ENCODE results near the gene EEPD1.
A peak's percentile ranks its signal among the peaks of the same experiment; 100 is the strongest.
"Not testable (repeated sequence)": the region's sequence is repeated elsewhere in the genome, so short reads cannot be mapped to it uniquely, and the experiment has no call there.

The EEPD1 gene

DNA sequence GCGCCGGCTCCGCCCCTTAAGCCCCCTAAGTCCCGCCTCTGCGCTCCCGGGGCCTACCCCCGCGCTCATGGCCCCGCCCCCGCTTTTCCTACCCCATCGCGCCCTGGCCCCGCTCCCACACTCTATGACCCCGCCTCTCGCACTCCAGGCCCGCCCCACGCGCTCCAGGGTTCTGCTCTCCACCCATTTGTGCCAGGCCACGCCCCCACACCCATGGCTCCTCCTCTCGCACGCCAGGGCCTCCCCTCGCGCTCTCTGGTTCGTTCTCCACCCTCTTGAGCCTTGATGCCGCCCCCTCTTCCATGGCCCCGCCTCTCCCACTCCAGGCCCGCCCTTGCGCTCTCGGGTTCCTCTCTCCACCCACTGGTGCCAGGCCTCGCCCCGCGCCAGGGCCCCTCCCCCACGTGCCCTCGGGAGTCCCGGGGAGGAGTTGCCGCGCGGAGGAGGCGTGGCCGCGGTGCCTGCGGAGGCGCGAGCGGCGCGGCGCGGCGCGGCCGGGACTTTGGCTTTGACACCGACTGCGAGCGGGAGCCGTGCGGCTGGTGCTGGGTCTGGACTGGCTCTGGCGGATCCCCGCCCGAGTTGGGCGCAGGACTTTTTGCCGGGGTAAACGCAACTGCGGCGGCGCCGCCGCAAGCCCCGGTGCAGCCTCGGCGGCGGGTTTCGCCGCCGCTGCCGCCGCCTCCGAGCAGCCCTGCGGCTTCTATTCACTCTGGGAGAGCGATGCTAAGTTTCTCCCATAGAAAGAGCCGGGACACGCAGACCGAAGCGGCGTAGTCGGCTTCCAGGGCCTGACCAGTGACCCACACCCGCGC lies at the start of gene EEPD1:
Gene EEPD1 (plus strand): TSS at position 499 of the 815 bp plus-strand sequence. CDS start 1,071 bp downstream, outside the sequence.
- DNase-seq (ENCODE audit: low read depth): peak; percentile 100

DNA sequence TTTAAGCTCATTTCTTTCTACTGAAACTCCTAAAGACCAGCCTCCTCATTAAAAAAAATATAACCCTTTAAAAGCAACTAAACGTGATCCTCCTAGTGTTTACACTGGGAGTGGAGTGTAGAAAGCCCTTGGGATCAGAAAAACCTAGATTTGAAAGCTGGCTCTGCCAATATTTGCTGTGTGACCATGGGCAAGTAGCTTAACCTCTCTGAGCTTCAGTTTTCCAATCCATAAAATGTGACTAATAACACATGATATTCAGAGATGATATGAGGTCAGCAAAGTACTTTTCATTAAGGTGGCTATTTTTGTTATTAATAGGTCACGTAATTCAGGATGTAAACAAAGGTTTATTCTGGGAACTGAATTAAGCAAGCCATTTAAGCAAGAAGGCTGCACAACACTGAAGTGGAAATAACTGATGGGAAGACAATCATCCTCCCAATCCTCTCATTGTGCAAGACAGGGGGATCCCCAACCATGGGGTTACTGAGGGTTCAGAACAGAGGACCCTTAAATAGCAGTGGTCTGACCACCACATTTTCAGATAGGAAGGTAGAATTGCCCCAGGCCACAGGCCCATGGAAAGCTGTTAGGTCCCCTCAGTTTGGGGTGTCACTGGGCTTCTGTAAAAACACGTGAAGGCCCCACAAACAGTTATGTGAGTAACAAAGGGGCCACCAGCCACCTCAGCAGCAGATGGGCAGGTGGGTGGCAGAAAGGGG lies 49.1 kb upstream of the EEPD1 start:
- no peak for DNase-seq (ENCODE audit: low read depth)

GRCh38 chr7:36106972-36107908 lies 45.8 kb upstream of the EEPD1 start:
- not testable (repeated sequence) for DNase-seq (ENCODE audit: low read depth)

DNA sequence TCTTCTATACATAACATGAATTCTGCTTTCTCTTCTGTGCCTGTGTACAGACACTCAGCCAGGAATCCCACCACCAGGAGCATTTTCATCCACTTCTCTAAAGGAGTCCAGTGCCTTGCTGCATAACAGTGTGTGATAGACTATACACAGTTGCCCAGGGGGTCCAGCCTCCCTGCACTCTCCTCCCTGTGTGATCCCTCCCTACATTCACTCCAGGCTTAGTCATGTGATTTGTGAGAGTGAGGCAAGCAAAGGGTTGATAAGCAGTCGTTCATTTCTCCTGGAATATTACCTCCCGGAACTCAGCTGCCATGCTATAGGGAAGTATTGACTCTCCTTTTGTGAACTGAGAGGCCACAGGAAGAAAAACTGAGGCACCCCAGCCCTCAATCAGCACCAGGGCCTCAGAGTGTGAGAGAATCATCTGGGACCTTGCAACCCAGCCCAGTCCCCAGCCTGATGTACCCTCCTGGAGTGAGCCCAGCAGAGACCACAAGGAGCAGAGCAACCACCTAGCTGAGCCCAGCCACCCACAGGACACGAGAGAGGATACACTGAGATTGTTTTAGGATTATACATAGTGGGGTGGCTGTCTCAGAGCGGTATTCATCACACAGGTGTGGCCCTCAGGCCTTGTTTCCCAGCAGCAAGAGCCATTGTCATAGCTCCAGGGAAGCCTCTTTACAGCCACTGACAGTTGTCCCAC lies 45.0 kb upstream of the EEPD1 start:
- no peak for DNase-seq (ENCODE audit: low read depth)

- no peak for DNase-seq (ENCODE audit: low read depth)
Measured at GRCh38 chr7:36109013-36109627, 43.9 kb upstream of the EEPD1 start.

DNA sequence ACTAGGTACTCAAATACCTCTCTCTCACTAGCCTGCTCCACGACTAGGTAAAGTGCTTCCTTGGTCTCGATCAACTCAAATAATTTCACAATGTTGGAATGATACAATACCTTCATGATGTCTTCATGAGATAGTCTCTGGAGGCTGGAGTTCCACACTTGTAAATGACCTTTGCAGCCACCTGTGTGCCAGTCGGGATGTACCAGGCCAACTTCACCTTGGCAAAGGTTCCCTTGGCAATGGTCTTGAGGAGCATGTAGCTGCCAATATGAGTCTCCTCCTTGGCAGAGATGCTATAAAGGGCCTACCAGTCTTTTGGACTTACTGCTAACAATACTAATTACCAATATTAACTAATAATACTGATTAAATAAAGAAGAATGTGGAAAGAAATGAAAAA lies 42.5 kb upstream of the EEPD1 start:
- DNase-seq (ENCODE audit: low read depth): no peak

DNA sequence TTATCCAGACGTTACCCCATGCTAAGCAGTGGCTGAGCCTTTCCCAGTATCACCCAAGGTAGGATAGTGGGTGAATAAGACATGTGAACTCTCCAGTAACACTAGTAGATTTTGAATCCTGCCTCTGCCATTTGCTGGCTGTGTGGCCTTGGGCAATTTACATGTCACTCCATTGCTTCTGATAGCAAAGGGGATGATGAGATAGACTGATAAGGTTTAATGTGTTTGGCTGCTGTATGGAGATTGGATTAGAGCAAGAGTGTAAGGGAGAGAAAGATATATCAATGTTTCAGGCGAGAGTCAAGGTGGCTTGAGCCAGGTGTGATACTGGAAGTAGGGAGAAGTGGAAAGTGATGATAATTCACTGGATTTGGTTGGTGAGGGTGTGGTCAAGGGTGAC lies 40.1 kb upstream of the EEPD1 start:
- no peak for DNase-seq (ENCODE audit: low read depth)

- DNase-seq (ENCODE audit: low read depth): no peak
Measured at GRCh38 chr7:36114355-36114754, 38.7 kb upstream of the EEPD1 start.

DNA sequence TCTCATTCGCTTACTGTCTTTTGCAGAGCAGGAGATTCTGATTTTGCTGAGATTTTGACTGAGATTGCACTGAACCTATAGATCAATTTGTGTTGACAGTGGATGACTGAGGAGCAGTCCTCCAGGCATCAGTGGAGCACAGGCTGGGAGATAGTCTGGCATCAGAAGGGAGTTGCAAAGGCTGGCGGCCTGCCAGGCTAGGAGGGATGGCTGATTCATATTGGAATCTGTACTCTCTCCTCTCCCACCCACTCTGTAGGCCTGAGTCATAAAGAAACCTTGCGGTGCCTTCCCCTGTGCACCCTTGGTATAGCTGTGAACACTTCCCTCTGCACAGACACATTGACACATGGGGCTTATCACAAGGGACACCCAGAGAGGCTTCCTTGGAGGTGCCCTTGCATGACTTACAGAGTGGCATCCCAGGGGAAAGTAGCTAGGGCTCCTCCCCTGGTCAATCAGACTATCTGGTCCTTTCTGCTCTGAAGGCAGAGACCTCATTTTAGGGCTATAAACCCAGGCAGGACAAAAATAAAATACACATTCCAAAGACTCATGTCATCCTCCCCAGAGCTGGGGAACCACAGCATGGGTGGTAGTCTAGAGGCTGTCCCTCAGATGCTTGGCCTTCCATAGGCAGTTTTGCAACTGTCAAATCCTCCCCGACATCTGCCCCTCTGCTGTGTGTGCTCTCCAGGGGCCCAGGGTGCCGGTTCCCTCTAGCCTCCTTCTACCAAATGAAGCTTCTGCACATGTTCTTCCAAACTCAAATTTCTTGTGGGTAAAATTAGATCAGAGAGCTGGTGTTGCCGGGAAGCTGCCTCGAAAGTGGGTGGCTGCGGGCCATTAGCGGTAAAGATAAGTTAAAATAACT lies 37.4 kb upstream of the EEPD1 start:
- peak; percentile 88 for DNase-seq (ENCODE audit: low read depth)

GRCh38 chr7:36116347-36117202 lies 36.5 kb upstream of the EEPD1 start:
- DNase-seq (ENCODE audit: low read depth): no peak

GRCh38 chr7:36117203-36117840 lies 35.7 kb upstream of the EEPD1 start:
- DNase-seq (ENCODE audit: low read depth): no peak

GRCh38 chr7:36118344-36118743 lies 34.7 kb upstream of the EEPD1 start:
- DNase-seq (ENCODE audit: low read depth): no peak

DNA sequence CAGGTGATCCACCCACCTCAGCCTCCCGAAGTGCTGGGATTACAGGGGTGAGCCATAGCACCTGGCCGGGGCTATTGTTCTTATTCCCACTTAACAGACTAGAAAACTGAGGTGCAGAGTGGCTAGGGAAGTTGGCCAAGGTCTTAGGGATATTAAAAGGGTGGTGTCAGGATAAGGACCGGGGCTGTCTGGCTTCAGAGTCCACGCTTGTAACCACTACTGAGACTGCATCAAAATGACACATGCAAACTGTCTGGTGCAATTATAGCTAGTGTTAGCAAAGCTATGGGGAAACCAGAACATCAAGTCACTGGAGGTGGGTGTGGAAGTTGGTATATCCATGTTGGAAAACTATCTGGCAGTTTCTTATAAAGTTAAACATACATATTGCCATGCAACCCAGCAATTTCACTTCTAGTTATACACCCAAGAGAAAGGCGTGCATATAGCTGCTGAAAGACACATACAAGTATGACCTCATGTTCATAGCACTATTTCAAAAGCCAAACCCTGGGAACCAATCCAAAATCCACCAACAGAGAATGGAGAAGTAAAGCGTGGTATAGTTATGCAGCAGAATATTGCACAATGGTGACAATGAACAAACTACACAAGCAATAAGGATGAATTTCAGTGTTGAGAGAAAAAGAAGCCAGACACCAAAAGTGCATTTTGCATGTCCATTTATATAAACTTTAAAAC lies 33.9 kb upstream of the EEPD1 start:
- DNase-seq (ENCODE audit: low read depth): peak; percentile 97

- DNase-seq (ENCODE audit: low read depth): not testable (repeated sequence)
Measured at GRCh38 chr7:36119983-36120646, 32.9 kb upstream of the EEPD1 start.

DNA sequence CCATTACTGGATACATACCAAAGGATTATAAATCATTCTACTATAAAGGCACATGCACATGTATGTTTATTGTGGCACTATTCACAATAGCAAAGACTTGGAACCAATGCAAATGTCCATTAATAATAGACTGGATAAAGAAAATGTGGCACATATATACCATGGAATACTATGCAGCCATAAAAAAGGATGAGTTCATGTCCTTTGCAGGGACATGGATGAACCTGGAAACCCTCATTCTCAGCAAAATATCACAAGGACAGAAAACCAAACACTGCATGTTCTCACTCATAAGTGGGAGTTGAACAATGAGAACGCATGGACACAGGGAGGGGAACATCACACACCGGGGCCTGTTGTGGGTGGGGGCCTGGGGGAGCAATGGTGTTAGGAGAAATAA lies 27.4 kb upstream of the EEPD1 start:
- not testable (repeated sequence) for DNase-seq (ENCODE audit: low read depth)

DNA sequence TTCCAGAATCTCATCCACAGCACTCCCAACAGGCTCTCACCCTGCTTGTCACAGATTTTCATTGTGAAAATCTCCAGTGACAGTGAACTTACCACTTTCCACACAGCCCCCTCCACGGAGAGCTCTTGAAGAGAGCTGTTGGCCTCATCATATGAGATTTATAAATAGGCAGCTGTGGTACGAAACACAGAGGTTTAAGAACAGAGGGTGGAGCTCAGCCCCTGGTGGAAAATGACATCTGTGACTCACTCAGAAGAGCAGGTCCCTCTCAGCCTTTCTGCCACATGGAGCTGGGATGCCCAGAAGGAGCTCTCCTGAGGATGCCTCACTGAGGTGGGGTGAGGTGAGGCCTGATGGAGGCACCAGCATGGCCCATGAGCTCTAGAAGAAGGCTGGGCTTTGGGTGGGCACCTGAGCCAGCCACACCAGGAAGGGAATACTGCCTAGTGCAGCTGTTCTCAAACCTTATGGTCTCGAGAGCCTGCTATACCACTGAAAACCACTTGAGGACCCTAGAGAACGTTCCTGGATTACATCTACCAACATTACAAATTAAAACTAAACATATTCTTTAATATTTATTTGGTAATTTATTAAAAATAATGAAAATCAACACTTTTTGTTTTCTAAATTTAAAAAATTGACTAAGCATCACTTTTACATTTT lies 25.8 kb upstream of the EEPD1 start:
- no peak for DNase-seq (ENCODE audit: low read depth)
